B cell (primary cell): Measurements from ENCODE around the gene ENG. TPM values are rescaled to one million over a fixed set of nuclear protein-coding genes. Genes with fewer than 3 reads are reported as not detected.

ENCODE experiments used
- ATAC-seq: fragments of 200-7000 bp; cut with Tn5 transposase; one replicate; pipeline ENCODE4 v1.10.0; 2021; ENCODE audit warnings: low read depth, mild to moderate bottlenecking, moderate number of reproducible peaks, moderate library complexity
- CTCF ChIA-PET: fragments of 350-600 bp; sonication (Branson Sonifier 250); formaldehyde crosslinking; loops from one replicate; lab custom pipeline; 2021; ENCODE audit warnings: antibody characterized with exemption, inconsistent platforms; lab: Charles Lee
- POLR2A ChIA-PET: fragments of 350-600 bp; sonication (Branson Sonifier 250); formaldehyde crosslinking; loops from one replicate; lab custom pipeline; 2021; ENCODE audit warnings: antibody characterized with exemption; lab: Charles Lee
- DNase-seq: peaks from one replicate; pipeline ENCODE4 v3.0.0; 2013
- H2AFZ ChIP-seq: 2 replicates; pipeline ENCODE4 v1.6.1; 2012; ENCODE audit warnings: mild to moderate bottlenecking, low read depth, low read length; ENCODE audit not compliant: insufficient read depth, poor library complexity, severe bottlenecking
- H3K27ac ChIP-seq, 2 donors: 1 replicate in 1 of 2; 2 replicates in 1 of 2; pipeline ENCODE4 v1.5.1; 2012 to 2013; ENCODE audit warnings: low read length in 2 of 2, mild to moderate bottlenecking in 2 of 2, moderate library complexity in 1 of 2
- H3K27me3 ChIP-seq, 4 experiments: fragments of 200-600 bp in 1 of 4; sonication (generic) in 1 of 4; replicated peaks in 1 of 4; 1 replicate in 2 of 4; 2 replicates in 2 of 4; pipeline versions ENCODE4 v1.6.1 to v1.7.0; 2013 to 2016; ENCODE audit warnings: low read length in 3 of 4, mild to moderate bottlenecking in 2 of 4, mixed read lengths in 1 of 4, moderate library complexity in 1 of 4; ENCODE audit not compliant: insufficient read depth in 4 of 4, control insufficient read depth in 3 of 4; ENCODE audit errors: control extremely low read depth in 1 of 4
- H3K36me3 ChIP-seq, 2 experiments: replicated peaks in 1 of 2; 1 replicate in 1 of 2; 2 replicates in 1 of 2; pipeline versions ENCODE4 v1.6.1 to v1.7.1; 2013; ENCODE audit warnings: low read length in 1 of 2; ENCODE audit not compliant: insufficient read depth in 2 of 2, control insufficient read depth in 1 of 2; ENCODE audit errors: control extremely low read depth in 1 of 2, extremely low read depth in 1 of 2
- H3K4me1 ChIP-seq, 2 donors: fragments of 200-600 bp in 1 of 2; sonication (generic) in 1 of 2; 1 replicate in 1 of 2; 2 replicates in 1 of 2; pipeline versions ENCODE4 v1.5.1 to v1.6.1; 2013 to 2017; ENCODE audit warnings: low read length in 2 of 2; ENCODE audit not compliant: control insufficient read depth in 2 of 2, insufficient read depth in 2 of 2
- H3K4me2 ChIP-seq: replicated peaks from 2 replicates; pipeline ENCODE3; 2012; ENCODE audit warnings: mild to moderate bottlenecking, low read depth, low read length; ENCODE audit not compliant: poor library complexity, severe bottlenecking
- H3K4me3 ChIP-seq, 5 experiments: fragments of 200-600 bp in 1 of 5; sonication (generic) in 1 of 5; 1 replicate in 3 of 5; 2 replicates in 2 of 5; pipeline versions ENCODE4 v1.5.1 to v1.7.0; 2011 to 2016; ENCODE audit warnings: low read length in 4 of 5, mild to moderate bottlenecking in 4 of 5, low read depth in 2 of 5, control low read depth in 1 of 5, moderate library complexity in 1 of 5; ENCODE audit not compliant: insufficient read depth in 1 of 5; ENCODE audit errors: control extremely low read depth in 1 of 5, extremely low read depth in 1 of 5
- H3K79me2 ChIP-seq: fragments of 200-600 bp; sonication (generic); one replicate; pipeline ENCODE4 v1.6.0; 2016; ENCODE audit warnings: low read length; ENCODE audit not compliant: control insufficient read depth, insufficient read depth
- H3K9ac ChIP-seq: fragments of 200-600 bp; sonication (generic); 2 replicates; pipeline ENCODE4 v1.6.1; 2017; ENCODE audit warnings: mild to moderate bottlenecking, low read length, moderate library complexity
- H3K9me3 ChIP-seq, 3 donors: one replicate each; pipeline versions ENCODE4 v1.6.1 to v1.7.1; 2013; ENCODE audit warnings: low read length in 2 of 3; ENCODE audit not compliant: control insufficient read depth in 2 of 3, insufficient read depth in 1 of 3; ENCODE audit errors: control extremely low read depth in 1 of 3
- H4K20me1 ChIP-seq: 2 replicates; pipeline ENCODE4 v1.6.0; 2012; ENCODE audit warnings: mild to moderate bottlenecking, low read length; ENCODE audit not compliant: insufficient read depth, control insufficient read depth, poor library complexity, severe bottlenecking
- H3K27ac Mint-ChIP-seq: one replicate; pipeline ENCODE4 v1.8.0; 2021; ENCODE audit warnings: mixed read lengths
- H3K27me3 Mint-ChIP-seq: one replicate; pipeline ENCODE4 v1.8.0; 2021; ENCODE audit warnings: mixed read lengths
- H3K4me1 Mint-ChIP-seq: one replicate; pipeline ENCODE4 v1.8.0; 2021; ENCODE audit warnings: mixed read lengths
- H3K4me3 Mint-ChIP-seq: one replicate; pipeline ENCODE4 v1.8.0; 2021; ENCODE audit warnings: mixed read lengths
- H3K9me3 Mint-ChIP-seq: one replicate; pipeline ENCODE4 v1.8.0; 2022; ENCODE audit warnings: mixed read lengths; ENCODE audit not compliant: insufficient read depth
- CTCF ChIP-seq: fragments of 200-600 bp; IDR thresholded peaks from one replicate; pipeline ENCODE4 v1.8.0; 2022; ENCODE audit warnings: antibody characterized with exemption, mild to moderate bottlenecking
- EZH2 ChIP-seq: IDR thresholded peaks from 2 replicates; pipeline ENCODE4 v1.6.1; 2012; ENCODE audit warnings: borderline replicate concordance, low read depth, mild to moderate bottlenecking, moderate library complexity, low read length; ENCODE audit not compliant: insufficient read depth, poor library complexity, severe bottlenecking
- WGBS: methylation state at CpG from one replicate; pipeline ENCODE4 v1.1.5; 2013; ENCODE audit warnings: missing lambda C conversion rate; ENCODE audit not compliant: insufficient coverage; 5-methylcytosine and 5-hydroxymethylcytosine counted together
- intact Hi-C: fragments of 100-400 bp; cut with micrococcal nuclease; formaldehyde crosslinking; loops from one replicate; pipeline ENCODE4 v1.10.0; 2022
- polyA plus RNA-seq: library from polyadenylated mRNA; depleted of rRNA; stranded (reverse); fragments of >200 nt; gene quantifications from 2 replicates; pipeline ENCODE4 v1.2.3, GENCODE V29; 2012
- total RNA-seq, 2 donors: library from RNA; stranded (reverse); fragments of 120-200 nt in 1 of 2; gene quantifications; 1 replicate in 1 of 2; 2 replicates in 1 of 2; pipeline versions ENCODE4 v1.2.3 to v1.2.4, GENCODE V29; 2013 to 2022

Gene ENG
- total and polyA plus RNA-seq, 2 donors (not counting 1 experiment from before 2014, with no cell fraction given) = 5.4 to 12.6 TPM

GRCh38 chr9:127898433-127899127 is 44.1 kb upstream of the ENG start:
- POLR2A ChIA-PET = interaction anchor here (0.5 to 12.6 kb wide), 4 partner anchors 12 to 110 kb away, joined by 3 to 228 read pairs (median 6); partner anchors contain the start of gene ST6GALNAC4

More at GRCh38 chr9:127898433-127899127, 44.1 kb upstream of the ENG start:
- Mint-ChIP-seq H3K27ac (peak overlapping the region; percentile 88), H3K9me3 (peaks cover 4% of the 10 kb centered on the region), H3K4me1 (peaks cover 45% of the 10 kb centered on the region), H3K27me3 (no peaks in the 10 kb centered on the region), H3K4me3 (peak overlapping the region; percentile 90)
- peak; percentile 49 for DNase-seq
- TF ChIP-seq EZH2 (no peak), CTCF (no peak)
- CTCF ChIA-PET = interaction anchor here (0.8 to 2.9 kb wide), 6 partner anchors 16 to 309 kb away, joined by 3 to 12 read pairs (median 5); partner anchors contain the start of gene TOR2A
- Histone ChIP-seq H3K4me1 (peaks cover 34 to 62% of the 10 kb centered on the region in 2 donors), H3K27me3 (no peaks in the 10 kb centered on the region), H2AFZ (peak overlapping the region; percentile 77), H3K79me2 (peaks cover 19% of the 10 kb centered on the region), H3K36me3 (peaks cover 0 to 27% of the 10 kb centered on the region in 2 experiments), H3K4me2 (peak overlapping the region; percentile 97), H3K4me3 (peak overlapping the region in 4 of 5 experiments; percentile 73 to 83 (median 82)), H4K20me1 (peaks cover 5% of the 10 kb centered on the region), H3K9ac (peak overlapping the region; percentile 88), H3K9me3 (peaks cover 0 to 31% (median 6%) of the 10 kb centered on the region in 3 donors), H3K27ac (peak overlapping the region; percentile 24 to 66)
- 31% methylated on average over 27 of the region's 32 CpGs for WGBS
- intact Hi-C loops = loop anchor here (1.0 kb wide), 1 partner anchor 19 kb away; the partner anchor contains the start of gene ST6GALNAC4
- peak; percentile 4 for ATAC-seq
